ENCODE data around the gene MCM5.
"Not testable (repeated sequence)": the region's sequence is repeated elsewhere in the genome, so short reads cannot be mapped to it uniquely, and the experiment has no call there.

The MCM5 gene

GRCh38 chr22:35379146-35379993 is 20.6 kb upstream of the MCM5 start:
- DNase-seq = no peak

- DNase-seq = no peak
Observed at GRCh38 chr22:35380013-35380412, 19.9 kb upstream of the MCM5 start.

- DNase-seq = peak; percentile 55
Observed at GRCh38 chr22:35380537-35381423, 19.2 kb upstream of the MCM5 start, which contains the start of gene HMOX1. TSS of gene HMOX1 (plus strand) at chr22:35381096. CDS start at chr22:35381174, 78 bp downstream.

- DNase-seq = no peak
Observed at GRCh38 chr22:35381424-35382009, 18.4 kb upstream of the MCM5 start.

GRCh38 chr22:35383679-35384071 is 16.3 kb upstream of the MCM5 start:
- no peak for DNase-seq

GRCh38 chr22:35384527-35384926 is 15.4 kb upstream of the MCM5 start:
- DNase-seq = no peak

- no peak for DNase-seq
Observed at GRCh38 chr22:35384975-35385588, 14.9 kb upstream of the MCM5 start.

GRCh38 chr22:35386670-35387288 is 13.2 kb upstream of the MCM5 start:
- DNase-seq = no peak

- no peak for DNase-seq
Observed at GRCh38 chr22:35390933-35391332, 9.0 kb upstream of the MCM5 start.

- no peak for DNase-seq
Observed at GRCh38 chr22:35392357-35392756, 7.6 kb upstream of the MCM5 start.

- no peak for DNase-seq
Observed at GRCh38 chr22:35393116-35394010, 6.6 kb upstream of the MCM5 start.

- no peak for DNase-seq
Observed at GRCh38 chr22:35394011-35394312, 6.0 kb upstream of the MCM5 start.

GRCh38 chr22:35394810-35395563 is 5.0 kb upstream of the MCM5 start:
- DNase-seq = no peak

GRCh38 chr22:35396622-35397021 is 3.3 kb upstream of the MCM5 start:
- not testable (repeated sequence) for DNase-seq

GRCh38 chr22:35397095-35397904 is 2.6 kb upstream of the MCM5 start:
- DNase-seq = no peak

- no peak for DNase-seq
Observed at GRCh38 chr22:35398591-35398973, 1.4 kb upstream of the MCM5 start.

GRCh38 chr22:35399114-35399677 is 744 bp upstream of the MCM5 start:
- DNase-seq = no peak

- peak; percentile 1 for DNase-seq
Observed at GRCh38 chr22:35400501-35400790, 506 bp downstream of the MCM5 start.

GRCh38 chr22:35401863-35402262 is 1.9 kb downstream of the MCM5 start:
- no peak for DNase-seq

- DNase-seq = no peak
Observed at GRCh38 chr22:35403356-35403755, 3.4 kb downstream of the MCM5 start.

Data from NCI-H1436 (cell line).